ENCODE data around the gene RBM26.

- TF ChIP-seq CTCF (IDR thresholded peaks at IDR 0.05) = no peak
- TF ChIP-seq POLR2A (IDR thresholded peaks at IDR 0.05) = no peak
Observed at GRCh38 chr13:79404985-79405384, 1.1 kb downstream of the RBM26 start.

Measured in thyroid gland (tissue), 4 donors.